ENCODE results near the gene CHADL. TPM values are rescaled to one million over a fixed set of nuclear protein-coding genes. Genes with fewer than 3 reads are reported as not detected.

Gene CHADL
- total and polyA plus RNA-seq, 9 of the 15 experiments (the other 6 are each of a cell fraction or from before 2014, with no cell fraction given): not detected

GRCh38 chr22:41193829-41194228 lies 46.9 kb downstream of the CHADL start:
- no peak overlapping the region for H2AFZ ChIP-seq (ENCODE audit: low read depth, low read length)
- H3K4me3 ChIP-seq: no peak overlapping the region
- intact Hi-C loops (cut with micrococcal nuclease): no loop called here
- H3K4me1 ChIP-seq (replicated peaks in 1 of 2; ENCODE audit: control insufficient read depth in 2 of 2, insufficient read depth in 2 of 2, low read length in 2 of 2): peaks cover 0 to 17% of the 10 kb centered on the region in 2 experiments; a peak in 3 of 5 replicates
- no peaks in the 10 kb centered on the region for H3K36me3 ChIP-seq (ENCODE audit: control insufficient read depth, insufficient read depth, low read length)
- no peaks in the 10 kb centered on the region for H4K20me1 ChIP-seq (replicated peaks; ENCODE audit: control insufficient read depth, insufficient read depth, low read length)
- H3K27ac ChIP-seq (ENCODE audit: extremely low read depth, low read depth, low read length): no peak overlapping the region
- no peaks in the 10 kb centered on the region for H3K9me3 ChIP-seq (replicated peaks; ENCODE audit: control insufficient read depth, insufficient read depth, low read depth, low read length)
- H3K4me2 ChIP-seq (ENCODE audit: insufficient read depth, low read length): no peak overlapping the region
- DNase-seq (ENCODE audit: extremely low read depth in 1 of 4, low spot score in 3 of 4): no peak
- H3K9me1 ChIP-seq (ENCODE audit: control insufficient read depth, insufficient read depth, low read length): no peaks in the 10 kb centered on the region
- no peaks in the 10 kb centered on the region for H3K79me2 ChIP-seq (ENCODE audit: control insufficient read depth, insufficient read depth, low read length)
- TF ChIP-seq SAP30 (IDR thresholded peaks at IDR 0.05; ENCODE audit: borderline replicate concordance, insufficient read depth, low read depth, low read length, poor library complexity, severe bottlenecking) (no peak), COPS2 (conservative IDR thresholded peaks at IDR 0.05) (no peak)
- no peak overlapping the region for H3K9ac ChIP-seq (ENCODE audit: insufficient read depth in 1 of 2, low read depth in 2 of 2, low read length in 2 of 2)
- no TSS peak for BruUV-seq (replicated peaks)
- 49% methylated on average over 5 of the region's 6 CpGs for WGBS (ENCODE audit: insufficient coverage, low coverage, missing lambda C conversion rate)
- no peak for ATAC-seq
- no peaks in the 10 kb centered on the region for H3K27me3 ChIP-seq (ENCODE audit: control insufficient read depth in 2 of 2, insufficient read depth in 2 of 2, low read length in 2 of 2)
- CTCF ChIA-PET (ENCODE audit: low intra/inter-chr PET ratio): no interaction called here
- no peak for FAIRE-seq
- in situ Hi-C loops (cut with MboI): no loop called here
- POLR2A ChIA-PET: no interaction called here

GRCh38 chr22:41191467-41191866 lies 49.3 kb downstream of the CHADL start:
- ChIA-PET CTCF (ENCODE audit: low intra/inter-chr PET ratio) (no interaction called here), POLR2A (interaction anchor here (0.6 kb wide), 2 partner anchors 15 to 66 kb away, joined by 3 to 4 read pairs; no protein-coding TSS in a partner anchor)
- in situ Hi-C loops (cut with MboI) (no loop called here), intact Hi-C loops (cut with micrococcal nuclease) (no loop called here)
- no peaks in the 10 kb centered on the region for H3K36me3 ChIP-seq (ENCODE audit: control insufficient read depth, insufficient read depth, low read length)
- H3K27me3 ChIP-seq (ENCODE audit: control insufficient read depth in 2 of 2, insufficient read depth in 2 of 2, low read length in 2 of 2): no peaks in the 10 kb centered on the region
- H3K4me2 ChIP-seq (ENCODE audit: insufficient read depth, low read length): no peak overlapping the region
- no peaks in the 10 kb centered on the region for H4K20me1 ChIP-seq (replicated peaks; ENCODE audit: control insufficient read depth, insufficient read depth, low read length)
- H3K4me3 ChIP-seq: no peak overlapping the region
- no TSS peak for BruUV-seq (replicated peaks)
- ATAC-seq (no peak), FAIRE-seq (no peak), DNase-seq (ENCODE audit: extremely low read depth in 1 of 4, low spot score in 3 of 4) (no peak)
- H3K9me1 ChIP-seq (ENCODE audit: control insufficient read depth, insufficient read depth, low read length): no peaks in the 10 kb centered on the region
- H3K79me2 ChIP-seq (ENCODE audit: control insufficient read depth, insufficient read depth, low read length): no peaks in the 10 kb centered on the region
- H3K4me1 ChIP-seq (replicated peaks in 1 of 2; ENCODE audit: control insufficient read depth in 2 of 2, insufficient read depth in 2 of 2, low read length in 2 of 2): peaks cover 0 to 2% of the 10 kb centered on the region in 2 experiments; a peak in 1 of 5 replicates
- no peak overlapping the region for H3K9ac ChIP-seq (ENCODE audit: insufficient read depth in 1 of 2, low read depth in 2 of 2, low read length in 2 of 2)
- 79% methylated on average over 1 of the region's 2 CpGs for WGBS (ENCODE audit: insufficient coverage, low coverage, missing lambda C conversion rate)
- no peak overlapping the region for H2AFZ ChIP-seq (ENCODE audit: low read depth, low read length)
- no peaks in the 10 kb centered on the region for H3K9me3 ChIP-seq (replicated peaks; ENCODE audit: control insufficient read depth, insufficient read depth, low read depth, low read length)
- H3K27ac ChIP-seq (ENCODE audit: extremely low read depth, low read depth, low read length): no peak overlapping the region
- TF ChIP-seq ZNF507 (tag; conservative IDR thresholded peaks at IDR 0.05) (no peak), AFF4 (CRISPR knock-in tag; IDR thresholded peaks at IDR 0.05) (no peak), KAT2B (IDR thresholded peaks at IDR 0.05; ENCODE audit: low read depth, low read length) (no peak), RBM39 (optimal IDR thresholded peaks at IDR 0.05; ENCODE audit: low read depth, low read length) (no peak), ARID1B (IDR thresholded peaks at IDR 0.05) (no peak), KDM4B (IDR thresholded peaks at IDR 0.05; ENCODE audit: borderline replicate concordance in 2 of 2, low read depth in 1 of 2) (no peak), ZHX1 (conservative IDR thresholded peaks at IDR 0.05; ENCODE audit: low read length) (no peak), MXI1 (IDR thresholded peaks at IDR 0.05; ENCODE audit: low read depth, low read length) (no peak)
